HG03378 (cell line): ENCODE data around the gene NUB1.
A peak's percentile ranks its signal among the peaks of the same experiment; 100 is the strongest.

Experiments
- ATAC-seq: cut with Tn5 transposase; IDR thresholded peaks from one replicate; pipeline ENCODE4 v1.9.1; 2021; ENCODE audit warnings: mild to moderate bottlenecking, moderate library complexity; ENCODE audit not compliant: unreplicated experiment

NUB1 gene

GRCh38 chr7:151343516-151343915 lies 1.9 kb downstream of the NUB1 start:
- ATAC-seq = no peak

- ATAC-seq = no peak
Observed at GRCh38 chr7:151345576-151346469, 4.2 kb downstream of the NUB1 start.

GRCh38 chr7:151346470-151346769 lies 4.8 kb downstream of the NUB1 start:
- ATAC-seq = no peak

- no peak for ATAC-seq
Observed at GRCh38 chr7:151347200-151347599, 5.6 kb downstream of the NUB1 start.

- no peak for ATAC-seq
Observed at GRCh38 chr7:151348970-151349369, 7.4 kb downstream of the NUB1 start.

GRCh38 chr7:151349507-151349853 lies 7.9 kb downstream of the NUB1 start:
- peak; percentile 36 for ATAC-seq

GRCh38 chr7:151351027-151351426 lies 9.4 kb downstream of the NUB1 start:
- ATAC-seq = no peak

GRCh38 chr7:151351967-151352366 lies 10.4 kb downstream of the NUB1 start:
- ATAC-seq = peak; percentile 31

GRCh38 chr7:151352512-151352911 lies 10.9 kb downstream of the NUB1 start:
- no peak for ATAC-seq

GRCh38 chr7:151361193-151361959 lies 19.8 kb downstream of the NUB1 start:
- ATAC-seq = no peak

GRCh38 chr7:151363182-151363581 lies 21.6 kb downstream of the NUB1 start:
- no peak for ATAC-seq

- ATAC-seq = no peak
Observed at GRCh38 chr7:151366166-151366879, 24.7 kb downstream of the NUB1 start.

GRCh38 chr7:151366880-151367222 lies 25.2 kb downstream of the NUB1 start:
- no peak for ATAC-seq

GRCh38 chr7:151367284-151367683 lies 25.7 kb downstream of the NUB1 start:
- no peak for ATAC-seq

- ATAC-seq = peak; percentile 88
Observed at GRCh38 chr7:151368136-151368571, 26.5 kb downstream of the NUB1 start.

GRCh38 chr7:151371266-151371665 lies 29.7 kb downstream of the NUB1 start:
- no peak for ATAC-seq

GRCh38 chr7:151372612-151373265 lies 31.1 kb downstream of the NUB1 start:
- ATAC-seq = no peak

- no peak for ATAC-seq
Observed at GRCh38 chr7:151373599-151373998, 32.0 kb downstream of the NUB1 start.

GRCh38 chr7:151374139-151374538 lies 32.5 kb downstream of the NUB1 start:
- ATAC-seq = no peak

GRCh38 chr7:151374726-151375125 lies 33.1 kb downstream of the NUB1 start:
- no peak for ATAC-seq

- no peak for ATAC-seq
Observed at GRCh38 chr7:151375530-151376217, 34.1 kb downstream of the NUB1 start.
